Lung (tissue), 12 donors: ENCODE results near the gene IQCN. TPM values are rescaled to one million over a fixed set of nuclear protein-coding genes. Genes with fewer than 3 reads are reported as not detected.
A peak's percentile ranks its signal among the peaks of the same experiment; 100 is the strongest.

Experiments used
- ATAC-seq: fragments of 200-7000 bp; cut with Tn5 transposase; one replicate; pipeline ENCODE4 v1.9.1; 2020; ENCODE audit warnings: moderate number of reproducible peaks; ENCODE audit not compliant: insufficient read depth, low FRiP score
- DNase-seq, 3 donors: peaks; one replicate each; pipeline ENCODE4 v3.0.0-alpha.2; 2013 to 2017
- H3K27ac ChIP-seq, 2 donors: one replicate each; pipeline ENCODE4 v1.5.1; 2013; ENCODE audit warnings: mild to moderate bottlenecking in 2 of 2, moderate library complexity in 2 of 2, control low read depth in 1 of 2, inconsistent platforms in 1 of 2, low read depth in 1 of 2, low read length in 1 of 2
- H3K27me3 ChIP-seq, 3 donors: one replicate each; pipeline ENCODE4 v1.5.1; 2013; ENCODE audit warnings: low read length in 2 of 3; ENCODE audit not compliant: control insufficient read depth in 3 of 3, insufficient read depth in 3 of 3
- H3K36me3 ChIP-seq, 4 donors: one replicate each; pipeline ENCODE4 v1.5.1; 2013; ENCODE audit warnings: low read length in 4 of 4, mild to moderate bottlenecking in 1 of 4, moderate library complexity in 1 of 4; ENCODE audit not compliant: control insufficient read depth in 4 of 4, insufficient read depth in 4 of 4
- H3K4me1 ChIP-seq, 5 donors: one replicate each; pipeline ENCODE4 v1.5.1; 2013; ENCODE audit warnings: low read length in 5 of 5, mild to moderate bottlenecking in 2 of 5, moderate library complexity in 1 of 5; ENCODE audit not compliant: control insufficient read depth in 5 of 5, insufficient read depth in 5 of 5
- H3K4me3 ChIP-seq: one replicate; pipeline ENCODE4 v1.5.1; 2013; ENCODE audit warnings: mild to moderate bottlenecking, control low read depth, moderate library complexity
- H3K9ac ChIP-seq, 2 donors: one replicate each; pipeline ENCODE4 v1.5.1; 2013; ENCODE audit warnings: low read length in 2 of 2, control low read depth in 1 of 2; ENCODE audit not compliant: insufficient read depth in 1 of 2
- H3K9me3 ChIP-seq, 4 donors: one replicate each; pipeline ENCODE4 v1.5.1; 2013; ENCODE audit warnings: low read length in 3 of 4, mild to moderate bottlenecking in 1 of 4, moderate library complexity in 1 of 4; ENCODE audit not compliant: control insufficient read depth in 4 of 4, insufficient read depth in 3 of 4
- CTCF ChIP-seq: IDR thresholded peaks from 2 replicates; pipeline ENCODE4 v1.5.1; 2012; ENCODE audit warnings: mild to moderate bottlenecking; ENCODE audit errors: control extremely low read depth, extremely low read depth
- WGBS, 2 donors: extraction: QIAGEN DNeasy Blood & Tissue Kit; methylation state at CpG; one replicate each; pipeline ENCODE4 v1.1.7; 2013; 5-methylcytosine and 5-hydroxymethylcytosine counted together
- polyA plus RNA-seq, 2 donors: library from polyadenylated mRNA; stranded (reverse); fragments of 200-250 nt; gene quantifications; one replicate each; pipeline ENCODE4 v1.2.1, GENCODE V29; 2013
- total RNA-seq, 2 donors: library from RNA; depleted of rRNA in 1 of 2; stranded (reverse); fragments of >200 nt in 1 of 2; gene quantifications; one replicate each; pipeline ENCODE4 v1.2.1, GENCODE V29; 2014 to 2021
- donor health status: control.
- donor health status: control.
- donor health status: Bipolar disorder and iron deficiency.
- donor health status: healthy.
- donor health status: DM: yes; HTN: yes; CAD: no.

IQCN gene
- total and polyA plus RNA-seq, 4 donors = 0.69 to 5.5 (median 3.3) TPM

DNA sequence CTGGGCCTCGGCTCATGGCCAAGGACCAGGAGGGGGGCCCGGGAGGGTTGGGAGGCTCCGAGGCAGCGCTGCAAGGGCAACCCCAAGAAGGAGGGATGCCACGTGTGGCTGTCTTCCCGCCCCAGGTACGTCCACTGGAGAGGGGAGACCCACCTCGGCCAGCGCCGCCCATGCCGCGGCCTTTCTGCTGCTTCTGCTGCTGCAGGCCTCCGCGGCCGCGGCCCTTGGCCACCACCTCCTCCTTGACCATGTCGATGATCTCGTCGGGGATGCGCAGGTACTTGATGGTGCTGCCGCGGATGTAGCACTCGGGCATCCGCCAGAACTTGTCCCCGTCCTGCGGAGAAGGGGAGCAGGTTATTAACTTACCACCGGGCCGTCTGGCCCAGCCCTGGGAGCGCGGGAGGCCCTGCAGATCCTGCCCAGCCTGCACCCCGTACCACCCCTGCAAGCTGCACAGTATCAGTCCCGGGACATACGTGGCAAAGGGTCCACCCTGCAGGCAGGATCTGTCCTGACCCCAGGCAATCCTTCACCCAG is 35.3 kb upstream of the IQCN start:
- H3K9me3 ChIP-seq = no peaks in the 10 kb centered on the region
- 94 to 97% methylated on average over 33 of the region's 33 CpGs for WGBS, 2 donors
- peaks cover 0 to 42% (median 18%) of the 10 kb centered on the region in 4 donors for H3K36me3 ChIP-seq
- H3K27me3 ChIP-seq = no peaks in the 10 kb centered on the region
- H3K4me1 ChIP-seq = peaks cover 0 to 17% (median 8%) of the 10 kb centered on the region in 5 donors
- ATAC-seq = no peak
- H3K27ac ChIP-seq = no peak overlapping the region
- DNase-seq = no peak
- no peak overlapping the region for H3K9ac ChIP-seq
- TF ChIP-seq CTCF = no peak
- no peak overlapping the region for H3K4me3 ChIP-seq

DNA sequence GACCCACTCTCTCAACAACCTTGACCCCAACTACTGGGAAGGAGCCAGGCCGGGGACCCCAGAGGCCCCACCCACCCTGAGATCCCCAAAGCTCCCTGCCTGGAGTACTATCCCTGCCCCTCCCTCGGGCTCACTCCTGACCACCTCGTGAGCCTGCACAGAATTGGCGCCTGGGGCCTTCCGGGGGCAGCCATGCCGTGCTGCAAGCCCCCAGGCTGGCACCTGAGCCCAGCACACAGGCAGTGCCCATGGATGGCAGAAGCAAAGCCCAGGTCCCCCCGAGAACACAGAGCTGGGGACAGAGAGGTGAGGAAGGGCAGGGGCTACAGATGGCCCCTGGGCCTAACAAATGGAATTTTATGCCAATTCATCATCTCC is 34.7 kb upstream of the IQCN start:
- peaks cover 0 to 23% (median 11%) of the 10 kb centered on the region in 5 donors for H3K4me1 ChIP-seq
- ATAC-seq (no peak), DNase-seq (no peak)
- TF ChIP-seq CTCF = no peak
- no peak overlapping the region for H3K9ac ChIP-seq
- H3K36me3 ChIP-seq = peaks cover 0 to 39% (median 16%) of the 10 kb centered on the region in 4 donors
- 90 to 96% methylated on average over 5 to 7 of the region's 7 CpGs for WGBS, 2 donors
- no peaks in the 10 kb centered on the region for H3K27me3 ChIP-seq
- no peak overlapping the region for H3K4me3 ChIP-seq
- no peaks in the 10 kb centered on the region for H3K9me3 ChIP-seq
- no peak overlapping the region for H3K27ac ChIP-seq

DNA sequence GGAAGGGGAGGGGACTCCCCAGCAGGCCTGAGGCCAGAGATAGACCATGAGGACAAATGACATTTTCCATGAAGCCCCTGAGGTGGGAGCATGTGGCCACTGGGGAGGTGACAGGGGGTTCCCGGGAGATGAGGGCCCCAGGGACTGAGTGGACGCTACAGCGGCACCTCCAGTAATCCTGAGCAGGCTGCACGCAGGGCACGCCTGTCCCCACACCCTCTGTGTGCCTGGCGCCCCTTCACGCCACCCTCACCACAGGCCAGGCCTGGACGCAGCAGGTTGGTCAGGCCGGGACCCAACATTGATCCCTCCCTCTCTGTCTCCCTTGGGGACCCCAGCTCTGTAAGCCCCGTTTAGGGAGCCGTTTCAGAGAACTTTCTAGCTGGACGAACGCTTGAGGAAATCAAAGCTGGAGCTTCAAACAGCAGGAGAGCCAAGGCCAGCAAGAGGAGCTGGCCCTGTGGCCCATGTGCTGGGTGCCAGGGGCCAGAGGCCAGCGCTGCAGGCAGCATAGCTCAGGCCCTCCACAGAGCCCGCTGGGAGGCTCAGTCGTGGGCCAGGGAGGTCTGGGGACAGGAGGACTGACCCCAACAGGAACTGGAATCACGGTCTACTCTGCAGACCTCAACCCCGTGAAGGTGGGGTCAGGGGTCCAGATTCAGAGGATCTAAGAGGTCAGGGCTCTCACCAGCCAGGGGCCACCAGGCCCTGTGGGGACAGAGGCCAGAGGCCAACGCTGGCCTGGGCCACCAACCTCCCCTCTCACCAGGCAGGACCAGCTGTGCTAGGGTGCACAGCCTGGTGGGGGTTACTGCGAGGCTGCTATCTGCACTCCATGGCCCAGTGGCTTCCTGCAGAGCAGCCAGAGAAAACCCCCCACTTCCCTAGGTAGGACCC is 34.0 kb upstream of the IQCN start:
- TF ChIP-seq CTCF = no peak
- WGBS, 2 donors = 88 to 90% methylated on average over 20 of the region's 20 CpGs
- DNase-seq (no peak), ATAC-seq (no peak)
- Histone ChIP-seq H3K9me3 (no peaks in the 10 kb centered on the region), H3K4me1 (peaks cover 0 to 30% (median 13%) of the 10 kb centered on the region in 5 donors), H3K27me3 (no peaks in the 10 kb centered on the region), H3K9ac (no peak overlapping the region), H3K27ac (peak overlapping the region in 1 of 2 donors; percentile 20), H3K36me3 (peaks cover 0 to 39% (median 12%) of the 10 kb centered on the region in 4 donors), H3K4me3 (no peak overlapping the region)
